MCF 10A (cell line): Measurements from ENCODE around the gene LPP. TPM values are rescaled to one million over a fixed set of nuclear protein-coding genes. Genes with fewer than 3 reads are reported as not detected.

Experiments used
- BruUV-seq: library from RNA; stranded (reverse); fragments of 400-500 nt; replicated peaks from 2 replicates; lab custom pipeline; 2021; lab: Mats Ljungman, UMichigan
- CTCF ChIA-PET: fragments of 300-600 bp; sonication (Branson Sonifier 250); formaldehyde crosslinking; extraction: SDS; loops from one replicate; lab custom pipeline; 2021; ENCODE audit warnings: antibody characterized with exemption, inconsistent platforms; lab: Yijun Ruan, JAX
- POLR2A ChIA-PET: fragments of 300-600, 350-650 bp; sonication (Branson Sonifier 250); formaldehyde crosslinking; extraction: SDS; loops from one replicate; lab custom pipeline; 2020; ENCODE audit warnings: antibody characterized with exemption, inconsistent platforms; lab: Yijun Ruan, JAX
- DNase-seq: peaks from one replicate; pipeline ENCODE4 v3.0.0-alpha.2; 2018; ENCODE audit not compliant: unreplicated experiment
- H3K27ac Mint-ChIP-seq: one replicate; pipeline ENCODE4 v1.8.0; 2022; ENCODE audit warnings: mild to moderate bottlenecking, low read depth, mixed read lengths; ENCODE audit not compliant: unreplicated experiment
- H3K27me3 Mint-ChIP-seq: one replicate; pipeline ENCODE4 v1.8.0; 2022; ENCODE audit warnings: mixed read lengths; ENCODE audit not compliant: insufficient read depth, unreplicated experiment
- H3K36me3 Mint-ChIP-seq: one replicate; pipeline ENCODE4 v1.8.0; 2022; ENCODE audit warnings: mild to moderate bottlenecking, moderate library complexity, mixed read lengths; ENCODE audit not compliant: insufficient read depth, unreplicated experiment
- H3K4me1 Mint-ChIP-seq: one replicate; pipeline ENCODE4 v1.8.0; 2022; ENCODE audit warnings: mixed read lengths; ENCODE audit not compliant: insufficient read depth, unreplicated experiment
- H3K4me3 Mint-ChIP-seq: one replicate; pipeline ENCODE4 v1.8.0; 2022; ENCODE audit warnings: mild to moderate bottlenecking, moderate library complexity, mixed read lengths; ENCODE audit not compliant: unreplicated experiment
- H3K9me3 Mint-ChIP-seq: one replicate; pipeline ENCODE4 v1.8.0; 2022; ENCODE audit warnings: mixed read lengths; ENCODE audit not compliant: unreplicated experiment
- intact Hi-C: fragments of 100-400 bp; cut with micrococcal nuclease; formaldehyde crosslinking; loops from 2 replicates; pipeline ENCODE4 v1.14.1; 2022
- total RNA-seq: library from RNA; stranded (reverse); gene quantifications from 2 replicates; pipeline ENCODE4 v1.2.3, GENCODE V29; 2022
- TF ChIP-seq, protein P1 (sequence below): fragments of 200-600 bp; IDR thresholded peaks from one replicate; pipeline ENCODE4 v1.8.0; 2022; ENCODE audit warnings: antibody characterized with exemption, mild to moderate bottlenecking; ENCODE audit not compliant: unreplicated experiment

LPP gene
- total RNA-seq, 1 experiment from 2014 or later = 117 TPM

- TF ChIP-seq, protein P1, sequence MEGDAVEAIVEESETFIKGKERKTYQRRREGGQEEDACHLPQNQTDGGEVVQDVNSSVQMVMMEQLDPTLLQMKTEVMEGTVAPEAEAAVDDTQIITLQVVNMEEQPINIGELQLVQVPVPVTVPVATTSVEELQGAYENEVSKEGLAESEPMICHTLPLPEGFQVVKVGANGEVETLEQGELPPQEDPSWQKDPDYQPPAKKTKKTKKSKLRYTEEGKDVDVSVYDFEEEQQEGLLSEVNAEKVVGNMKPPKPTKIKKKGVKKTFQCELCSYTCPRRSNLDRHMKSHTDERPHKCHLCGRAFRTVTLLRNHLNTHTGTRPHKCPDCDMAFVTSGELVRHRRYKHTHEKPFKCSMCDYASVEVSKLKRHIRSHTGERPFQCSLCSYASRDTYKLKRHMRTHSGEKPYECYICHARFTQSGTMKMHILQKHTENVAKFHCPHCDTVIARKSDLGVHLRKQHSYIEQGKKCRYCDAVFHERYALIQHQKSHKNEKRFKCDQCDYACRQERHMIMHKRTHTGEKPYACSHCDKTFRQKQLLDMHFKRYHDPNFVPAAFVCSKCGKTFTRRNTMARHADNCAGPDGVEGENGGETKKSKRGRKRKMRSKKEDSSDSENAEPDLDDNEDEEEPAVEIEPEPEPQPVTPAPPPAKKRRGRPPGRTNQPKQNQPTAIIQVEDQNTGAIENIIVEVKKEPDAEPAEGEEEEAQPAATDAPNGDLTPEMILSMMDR = no peak
- Mint-ChIP-seq H3K27me3 (no peaks in the 10 kb centered on the region), H3K4me1 (peaks cover 29% of the 10 kb centered on the region), H3K4me3 (no peak overlapping the region), H3K9me3 (no peaks in the 10 kb centered on the region), H3K27ac (peak overlapping the region; percentile 63), H3K36me3 (no peaks in the 10 kb centered on the region)
- BruUV-seq = no TSS peak
- CTCF ChIA-PET = interaction anchor here (1.1 to 2.1 kb wide), 3 partner anchors 86 to 610 kb away, joined by 4 to 12 read pairs (median 5); no protein-coding TSS in a partner anchor
- POLR2A ChIA-PET = interaction anchor here (1.0 to 3.6 kb wide), 3 partner anchors 9 to 611 kb away, joined by 3 to 24 read pairs (median 5); no protein-coding TSS in a partner anchor
- intact Hi-C loops = no loop called here
- no peak for DNase-seq
Observed at GRCh38 chr3:188350961-188351360, 197.0 kb downstream of the LPP start.

GRCh38 chr3:188351648-188352047, 197.7 kb downstream of the LPP start:
- POLR2A ChIA-PET = interaction anchor here (0.6 kb wide), 1 partner anchor 910 kb away, joined by 3 read pairs; no protein-coding TSS in a partner anchor
- no TSS peak for BruUV-seq
- intact Hi-C loops = no loop called here
- no peak for DNase-seq
- CTCF ChIA-PET = interaction anchor here (1.0 kb wide), 1 partner anchor 604 kb away, joined by 3 read pairs; no protein-coding TSS in a partner anchor
- no peaks in the 10 kb centered on the region for H3K36me3 Mint-ChIP-seq
- TF ChIP-seq, protein P1 = no peak
- H3K27me3 Mint-ChIP-seq = no peaks in the 10 kb centered on the region
- no peak overlapping the region for H3K4me3 Mint-ChIP-seq
- no peaks in the 10 kb centered on the region for H3K9me3 Mint-ChIP-seq
- peak overlapping the region; percentile 63 for H3K27ac Mint-ChIP-seq
- peaks cover 29% of the 10 kb centered on the region for H3K4me1 Mint-ChIP-seq

- no peaks in the 10 kb centered on the region for H3K27me3 Mint-ChIP-seq
- TF ChIP-seq, protein P1 = no peak
- no TSS peak for BruUV-seq
- peak overlapping the region; percentile 29 for H3K27ac Mint-ChIP-seq
- H3K36me3 Mint-ChIP-seq = no peaks in the 10 kb centered on the region
- intact Hi-C loops = no loop called here
- ChIA-PET POLR2A (interaction anchor here (0.6 kb wide), 1 partner anchor 909 kb away, joined by 3 read pairs; no protein-coding TSS in a partner anchor), CTCF (interaction anchor here (1.0 kb wide), 1 partner anchor 605 kb away, joined by 3 read pairs; no protein-coding TSS in a partner anchor)
- no peaks in the 10 kb centered on the region for H3K9me3 Mint-ChIP-seq
- peaks cover 29% of the 10 kb centered on the region for H3K4me1 Mint-ChIP-seq
- DNase-seq = no peak
- H3K4me3 Mint-ChIP-seq = no peak overlapping the region
Observed at GRCh38 chr3:188352196-188352927, 198.4 kb downstream of the LPP start.

DNA sequence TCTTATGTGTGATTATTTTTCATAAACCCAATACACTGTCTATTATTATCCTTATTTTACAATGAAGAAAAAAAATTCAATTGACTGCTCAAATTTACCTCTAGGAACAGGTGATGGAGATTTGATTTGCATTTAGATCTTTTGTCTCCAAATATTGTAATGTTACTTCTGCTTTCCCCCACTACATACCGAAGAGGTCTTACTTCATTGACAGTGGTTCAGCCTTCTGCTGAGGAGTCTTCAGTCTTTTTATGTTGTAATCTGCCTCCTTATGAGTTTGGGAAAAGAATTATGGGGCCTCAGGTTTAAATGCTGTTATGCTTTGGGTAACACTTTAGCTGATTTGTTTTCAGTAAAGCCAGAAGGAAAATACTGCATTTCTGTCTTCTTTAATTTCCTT, 199.5 kb downstream of the LPP start:
- POLR2A ChIA-PET = no interaction called here
- CTCF ChIA-PET = interaction anchor here (1.0 kb wide), 1 partner anchor 604 kb away, joined by 3 read pairs; no protein-coding TSS in a partner anchor
- intact Hi-C loops = no loop called here
- DNase-seq = no peak
- Mint-ChIP-seq H3K4me1 (peaks cover 25% of the 10 kb centered on the region), H3K9me3 (no peaks in the 10 kb centered on the region), H3K4me3 (no peak overlapping the region), H3K36me3 (no peaks in the 10 kb centered on the region), H3K27ac (no peak overlapping the region), H3K27me3 (no peaks in the 10 kb centered on the region)
- no TSS peak for BruUV-seq
- TF ChIP-seq, protein P1 = no peak
